ENCODE results near the gene COL16A1.

COL16A1 gene

GRCh38 chr1:31658721-31659120 is 45.1 kb downstream of the COL16A1 start:
- no peak overlapping the region for H3K9ac ChIP-seq (ENCODE audit: low read length)
- no peaks in the 10 kb centered on the region for H3K4me1 ChIP-seq (ENCODE audit: insufficient read depth, low read length)
- peaks cover 61% of the 10 kb centered on the region for H3K36me3 ChIP-seq (ENCODE audit: insufficient read depth, low read length)
- no peaks in the 10 kb centered on the region for H3K27me3 ChIP-seq (ENCODE audit: control insufficient read depth in 1 of 2, insufficient read depth in 2 of 2, low read length in 2 of 2)
- no peak overlapping the region for H3K27ac ChIP-seq (ENCODE audit: low read depth, low read length)
- H3K4me3 ChIP-seq (ENCODE audit: low read depth in 1 of 2, low read length in 2 of 2) = no peak overlapping the region
- H3K9me3 ChIP-seq (ENCODE audit: low read length) = no peaks in the 10 kb centered on the region

DNA sequence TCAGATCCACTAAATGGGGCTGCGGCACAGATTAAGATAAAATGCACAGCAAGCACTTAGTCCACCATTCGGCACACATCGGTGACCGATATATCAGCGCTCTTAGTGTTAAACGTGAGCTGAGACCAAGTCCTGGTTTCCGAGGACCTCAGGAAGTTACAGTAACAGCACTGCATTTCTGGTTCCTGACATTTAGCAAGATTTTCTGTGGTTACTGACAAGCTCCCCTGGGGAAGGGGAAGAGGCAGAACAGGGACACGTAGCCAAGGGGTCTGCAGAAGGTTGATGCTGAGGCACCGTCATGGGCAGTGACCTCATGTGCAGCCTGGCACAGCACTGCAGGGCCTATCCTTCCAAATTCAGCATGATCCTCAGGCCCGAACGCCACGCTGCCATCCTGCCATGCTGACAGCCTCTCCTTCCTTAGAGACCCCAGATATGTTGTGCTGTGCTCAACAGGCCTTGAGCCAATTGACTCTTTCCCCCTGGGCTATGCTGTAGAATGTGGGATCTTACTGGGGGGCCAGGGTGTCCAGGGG is 45.8 kb downstream of the COL16A1 start:
- Histone ChIP-seq H3K9me3 (ENCODE audit: low read length) (no peaks in the 10 kb centered on the region), H3K9ac (ENCODE audit: low read length) (no peak overlapping the region), H3K27ac (ENCODE audit: low read depth, low read length) (no peak overlapping the region), H3K36me3 (ENCODE audit: insufficient read depth, low read length) (peaks cover 66% of the 10 kb centered on the region), H3K27me3 (ENCODE audit: control insufficient read depth in 1 of 2, insufficient read depth in 2 of 2, low read length in 2 of 2) (no peaks in the 10 kb centered on the region), H3K4me3 (ENCODE audit: low read depth in 1 of 2, low read length in 2 of 2) (no peak overlapping the region), H3K4me1 (ENCODE audit: insufficient read depth, low read length) (no peaks in the 10 kb centered on the region)

DNA sequence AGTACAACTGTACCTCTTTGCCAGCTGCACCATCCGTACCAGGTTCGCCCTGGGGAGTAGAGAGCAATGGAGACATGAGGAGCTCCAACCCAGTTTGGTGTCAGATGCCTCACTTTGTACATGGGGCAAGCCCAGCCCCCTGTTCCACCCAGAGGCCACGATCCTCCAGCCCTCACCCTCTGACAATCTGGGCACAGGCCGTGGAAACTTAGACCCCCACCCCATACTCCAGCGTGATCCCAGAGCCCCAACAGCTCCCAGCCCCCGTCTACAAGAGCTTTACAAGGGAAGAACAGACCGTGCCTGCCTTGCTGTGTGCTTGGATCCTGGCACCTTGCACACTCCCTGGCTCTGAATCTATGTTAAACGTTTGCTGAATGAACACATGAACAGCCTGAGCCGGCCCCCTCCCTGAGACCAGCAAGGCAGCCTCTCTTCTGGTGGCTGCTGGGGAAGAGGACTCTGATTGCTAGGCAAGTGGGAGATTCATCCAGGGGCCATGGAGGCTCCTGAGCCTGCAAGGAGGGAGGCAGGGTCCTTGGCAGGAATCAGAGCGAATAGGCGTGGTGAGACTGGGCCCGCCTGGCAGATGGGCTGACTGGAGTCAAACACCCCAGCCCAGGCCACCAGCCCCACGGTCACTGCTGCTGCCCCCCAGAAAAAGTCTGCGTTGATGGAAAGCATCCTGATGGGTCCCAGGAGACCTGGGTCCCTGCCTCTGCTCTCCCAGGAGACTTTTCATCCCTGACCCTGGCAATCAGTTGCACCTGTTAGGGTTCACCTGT is 46.6 kb downstream of the COL16A1 start:
- Histone ChIP-seq H3K9me3 (ENCODE audit: low read length) (no peaks in the 10 kb centered on the region), H3K4me3 (ENCODE audit: low read depth in 1 of 2, low read length in 2 of 2) (no peak overlapping the region), H3K27me3 (ENCODE audit: control insufficient read depth in 1 of 2, insufficient read depth in 2 of 2, low read length in 2 of 2) (no peaks in the 10 kb centered on the region), H3K9ac (ENCODE audit: low read length) (no peak overlapping the region), H3K36me3 (ENCODE audit: insufficient read depth, low read length) (peaks cover 69% of the 10 kb centered on the region), H3K4me1 (ENCODE audit: insufficient read depth, low read length) (no peaks in the 10 kb centered on the region), H3K27ac (ENCODE audit: low read depth, low read length) (no peak overlapping the region)

- Histone ChIP-seq H3K9me3 (ENCODE audit: low read length) (no peaks in the 10 kb centered on the region), H3K27ac (ENCODE audit: low read depth, low read length) (no peak overlapping the region), H3K4me1 (ENCODE audit: insufficient read depth, low read length) (peaks cover 6% of the 10 kb centered on the region), H3K9ac (ENCODE audit: low read length) (no peak overlapping the region), H3K27me3 (ENCODE audit: control insufficient read depth in 1 of 2, insufficient read depth in 2 of 2, low read length in 2 of 2) (no peaks in the 10 kb centered on the region), H3K36me3 (ENCODE audit: insufficient read depth, low read length) (peaks cover 61% of the 10 kb centered on the region), H3K4me3 (ENCODE audit: low read depth in 1 of 2, low read length in 2 of 2) (no peak overlapping the region)
These were observed 48.1 kb downstream of the COL16A1 start for GRCh38 chr1:31655756-31656155.

DNA sequence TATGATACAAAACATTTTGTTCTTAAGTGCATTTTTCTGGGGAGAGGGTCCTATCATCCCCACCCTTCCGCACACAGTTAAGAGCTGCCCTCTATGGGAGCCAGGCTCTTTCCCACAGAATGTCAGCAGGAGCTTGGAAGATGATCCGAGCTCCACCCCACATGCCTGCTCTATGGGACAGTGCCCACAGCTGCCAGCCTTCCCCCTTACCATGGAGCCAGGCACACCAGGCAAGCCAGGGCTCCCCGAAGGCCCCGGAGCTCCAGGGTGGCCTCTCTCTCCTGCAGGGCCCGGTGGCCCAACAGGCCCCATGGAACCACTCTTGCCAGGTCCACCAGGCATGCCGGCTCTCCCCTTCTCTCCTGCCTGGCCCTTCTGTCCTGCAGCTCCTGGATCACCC is 48.7 kb downstream of the COL16A1 start:
- Histone ChIP-seq H3K27ac (ENCODE audit: low read depth, low read length) (no peak overlapping the region), H3K9ac (ENCODE audit: low read length) (no peak overlapping the region), H3K4me3 (ENCODE audit: low read depth in 1 of 2, low read length in 2 of 2) (no peak overlapping the region), H3K9me3 (ENCODE audit: low read length) (no peaks in the 10 kb centered on the region), H3K36me3 (ENCODE audit: insufficient read depth, low read length) (peaks cover 55% of the 10 kb centered on the region), H3K27me3 (ENCODE audit: control insufficient read depth in 1 of 2, insufficient read depth in 2 of 2, low read length in 2 of 2) (no peaks in the 10 kb centered on the region), H3K4me1 (ENCODE audit: insufficient read depth, low read length) (peaks cover 6% of the 10 kb centered on the region)

GRCh38 chr1:31654474-31654776 is 49.4 kb downstream of the COL16A1 start:
- H3K27ac ChIP-seq (ENCODE audit: low read depth, low read length) = no peak overlapping the region
- H3K9me3 ChIP-seq (ENCODE audit: low read length) = no peaks in the 10 kb centered on the region
- H3K4me1 ChIP-seq (ENCODE audit: insufficient read depth, low read length) = peaks cover 6% of the 10 kb centered on the region
- no peak overlapping the region for H3K9ac ChIP-seq (ENCODE audit: low read length)
- no peak overlapping the region for H3K4me3 ChIP-seq (ENCODE audit: low read depth in 1 of 2, low read length in 2 of 2)
- peaks cover 50% of the 10 kb centered on the region for H3K36me3 ChIP-seq (ENCODE audit: insufficient read depth, low read length)
- no peaks in the 10 kb centered on the region for H3K27me3 ChIP-seq (ENCODE audit: control insufficient read depth in 1 of 2, insufficient read depth in 2 of 2, low read length in 2 of 2)

GRCh38 chr1:31653717-31654473 is 49.9 kb downstream of the COL16A1 start:
- H3K9me3 ChIP-seq (ENCODE audit: low read length) = no peaks in the 10 kb centered on the region
- H3K36me3 ChIP-seq (ENCODE audit: insufficient read depth, low read length) = peaks cover 44% of the 10 kb centered on the region
- H3K27me3 ChIP-seq (ENCODE audit: control insufficient read depth in 1 of 2, insufficient read depth in 2 of 2, low read length in 2 of 2) = no peaks in the 10 kb centered on the region
- H3K9ac ChIP-seq (ENCODE audit: low read length) = no peak overlapping the region
- H3K4me1 ChIP-seq (ENCODE audit: insufficient read depth, low read length) = peaks cover 6% of the 10 kb centered on the region
- H3K4me3 ChIP-seq (ENCODE audit: low read depth in 1 of 2, low read length in 2 of 2) = no peak overlapping the region
- H3K27ac ChIP-seq (ENCODE audit: low read depth, low read length) = no peak overlapping the region

- Histone ChIP-seq H3K27me3 (ENCODE audit: control insufficient read depth in 1 of 2, insufficient read depth in 2 of 2, low read length in 2 of 2) (no peaks in the 10 kb centered on the region), H3K9me3 (ENCODE audit: low read length) (no peaks in the 10 kb centered on the region), H3K9ac (ENCODE audit: low read length) (no peak overlapping the region), H3K4me3 (ENCODE audit: low read depth in 1 of 2, low read length in 2 of 2) (no peak overlapping the region), H3K4me1 (ENCODE audit: insufficient read depth, low read length) (peaks cover 6% of the 10 kb centered on the region), H3K27ac (ENCODE audit: low read depth, low read length) (no peak overlapping the region), H3K36me3 (ENCODE audit: insufficient read depth, low read length) (peaks cover 35% of the 10 kb centered on the region)
These were observed 50.8 kb downstream of the COL16A1 start for GRCh38 chr1:31652891-31653499.

- Histone ChIP-seq H3K9ac (ENCODE audit: low read length) (no peak overlapping the region), H3K4me1 (ENCODE audit: insufficient read depth, low read length) (peaks cover 6% of the 10 kb centered on the region), H3K9me3 (ENCODE audit: low read length) (no peaks in the 10 kb centered on the region), H3K36me3 (ENCODE audit: insufficient read depth, low read length) (peaks cover 29% of the 10 kb centered on the region), H3K4me3 (ENCODE audit: low read depth in 1 of 2, low read length in 2 of 2) (no peak overlapping the region), H3K27ac (ENCODE audit: low read depth, low read length) (no peak overlapping the region), H3K27me3 (ENCODE audit: control insufficient read depth in 1 of 2, insufficient read depth in 2 of 2, low read length in 2 of 2) (no peaks in the 10 kb centered on the region)
These were observed 52.1 kb downstream of the COL16A1 start for GRCh38 chr1:31651766-31652165.

- Histone ChIP-seq H3K9ac (ENCODE audit: low read length) (no peak overlapping the region), H3K27me3 (ENCODE audit: control insufficient read depth in 1 of 2, insufficient read depth in 2 of 2, low read length in 2 of 2) (no peaks in the 10 kb centered on the region), H3K36me3 (ENCODE audit: insufficient read depth, low read length) (peaks cover 26% of the 10 kb centered on the region), H3K27ac (ENCODE audit: low read depth, low read length) (no peak overlapping the region), H3K4me3 (ENCODE audit: low read depth in 1 of 2, low read length in 2 of 2) (no peak overlapping the region), H3K4me1 (ENCODE audit: insufficient read depth, low read length) (peaks cover 6% of the 10 kb centered on the region), H3K9me3 (ENCODE audit: low read length) (no peaks in the 10 kb centered on the region)
These were observed 52.8 kb downstream of the COL16A1 start for GRCh38 chr1:31651089-31651420.

DNA sequence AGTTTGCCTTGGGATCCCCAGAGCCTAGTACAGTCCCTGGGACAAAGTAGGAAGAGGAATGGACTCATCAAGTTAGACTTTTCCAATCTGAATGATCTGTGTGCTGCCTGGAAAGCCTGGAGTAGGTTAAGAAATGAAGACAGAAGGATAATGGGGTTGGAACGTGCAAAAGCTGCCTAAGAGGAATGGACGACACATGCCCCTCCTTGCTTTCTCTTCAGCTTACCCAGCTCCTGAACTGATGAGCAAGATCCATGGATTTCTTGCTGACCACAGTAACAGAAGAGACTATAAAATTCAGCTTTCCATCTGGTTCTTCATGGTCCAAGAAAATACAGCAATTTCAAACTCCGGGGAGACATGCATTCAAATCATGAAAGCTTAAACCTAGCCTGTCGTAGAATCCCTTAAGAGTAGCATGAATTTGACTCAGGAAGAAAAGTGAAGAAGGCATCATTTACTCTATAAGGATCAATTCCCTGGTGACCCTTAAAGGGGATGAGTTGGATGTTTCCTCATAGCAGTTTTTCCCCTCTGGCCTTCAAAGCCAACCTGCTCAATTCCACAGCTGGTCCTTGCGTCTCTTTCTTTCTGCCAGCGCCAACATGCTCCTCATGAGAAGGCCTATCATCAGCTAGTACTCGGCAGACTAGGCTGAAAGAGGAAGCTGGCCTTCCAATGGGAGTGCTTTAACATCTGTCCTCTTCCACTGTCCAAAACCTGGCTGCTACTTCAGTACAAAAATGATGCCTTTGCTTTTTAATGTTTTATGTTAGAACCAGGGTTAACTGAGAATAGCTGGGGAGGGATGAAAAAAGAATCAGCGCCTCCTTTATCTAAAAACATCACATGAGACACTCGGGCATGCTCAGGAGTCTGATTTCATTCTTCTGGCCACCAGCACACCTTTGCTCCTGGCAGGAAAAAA is 53.4 kb downstream of the COL16A1 start:
- H3K27ac ChIP-seq (ENCODE audit: low read depth, low read length) = no peak overlapping the region
- H3K36me3 ChIP-seq (ENCODE audit: insufficient read depth, low read length) = peaks cover 22% of the 10 kb centered on the region
- H3K9me3 ChIP-seq (ENCODE audit: low read length) = no peaks in the 10 kb centered on the region
- H3K4me1 ChIP-seq (ENCODE audit: insufficient read depth, low read length) = peaks cover 11% of the 10 kb centered on the region
- no peak overlapping the region for H3K4me3 ChIP-seq (ENCODE audit: low read depth in 1 of 2, low read length in 2 of 2)
- H3K9ac ChIP-seq (ENCODE audit: low read length) = no peak overlapping the region
- no peaks in the 10 kb centered on the region for H3K27me3 ChIP-seq (ENCODE audit: control insufficient read depth in 1 of 2, insufficient read depth in 2 of 2, low read length in 2 of 2)
